Adrenal gland (tissue), 19 donors: ENCODE data around the gene MTX2. TPM values are rescaled to one million over a fixed set of nuclear protein-coding genes. Genes with fewer than 3 reads are reported as not detected.

Experiments
- DNase-seq, 7 donors: peaks; one replicate each; pipeline ENCODE4 v3.0.0-alpha.2; 2019 to 2020
- H3K27ac ChIP-seq, 5 donors: fragments of 200-600 bp; sonication (generic) in 4 of 5; 1 replicate in 3 of 5; 2 replicates in 2 of 5; pipeline versions ENCODE4 v1.5.1 to v1.8.0; 2016 to 2020; ENCODE audit warnings: mild to moderate bottlenecking in 1 of 5
- H3K27me3 ChIP-seq: fragments of 200-600 bp; 2 replicates; pipeline ENCODE4 v1.8.0; 2021
- H3K36me3 ChIP-seq, 2 donors: fragments of 200-600 bp; replicated peaks in 1 of 2; 1 replicate in 1 of 2; 2 replicates in 1 of 2; pipeline versions ENCODE4 v1.5.1 to v1.8.0; 2018 to 2022
- H3K4me1 ChIP-seq, 2 donors: fragments of 200-600 bp; replicated peaks in 1 of 2; 1 replicate in 1 of 2; 2 replicates in 1 of 2; pipeline versions ENCODE4 v1.5.1 to v1.8.0; 2018 to 2021
- H3K4me3 ChIP-seq, 4 donors: fragments of 200-600 bp; sonication (generic) in 3 of 4; one replicate each; pipeline ENCODE4 v1.5.1; 2016 to 2018
- H3K9me3 ChIP-seq, 3 donors: fragments of 200-600 bp; sonication (generic) in 1 of 3; replicated peaks in 1 of 3; 1 replicate in 2 of 3; 2 replicates in 1 of 3; pipeline versions ENCODE4 v1.5.1 to v1.8.0; 2016 to 2021
- POLR2A ChIP-seq, 2 donors: fragments of 450-650 bp; IDR thresholded peaks; one replicate each; pipeline ENCODE4 v1.6.1; 2017; ENCODE audit warnings: antibody characterized with exemption in 2 of 2, mild to moderate bottlenecking in 2 of 2, moderate library complexity in 1 of 2
- WGBS, 4 donors: extraction: QIAGEN DNeasy Blood & Tissue Kit in 2 of 4; methylation state at CpG; one replicate each; pipeline versions ENCODE4 v1.1.5 to v1.1.7; 2013 to 2017; 5-methylcytosine and 5-hydroxymethylcytosine counted together
- intact Hi-C, 2 donors: fragments of 100-400 bp; cut with DNase I; formaldehyde crosslinking; loops; one replicate each; pipeline versions ENCODE4 v1.14.1 to v1.15.0; 2022 to 2023
- long read RNA-seq, 10 donors: library from polyadenylated mRNA in 3 of 10; unstranded in 2 of 10; stranded (forward) in 1 of 10; transcript quantifications; one replicate each; pipeline ENCODE4 v2.0.0 and lab custom pipeline, GENCODE V29; 2021 to 2026
- polyA plus RNA-seq, 3 donors: library from polyadenylated mRNA; stranded (reverse); fragments of 200-250 nt in 2 of 3; fragments of 350-450 nt in 1 of 3; fragmentation: Illumina TruSeq in 1 of 3; extraction: RNeasy Lipid Tissue Mini Kit (QIAGEN cat#74804) in 1 of 3; gene quantifications; one replicate each; pipeline ENCODE4 v1.2.3, GENCODE V29; 2013 to 2014
- total RNA-seq, 9 donors: library from RNA; depleted of rRNA in 4 of 9; stranded (reverse); fragments of >200 nt in 4 of 9; fragments of 120-200 nt in 1 of 9; fragmentation: NEBNext Ultra II Directional in 1 of 9; extraction: Animal tissue kit (Norgen Biotek cat#: 25700) in 1 of 9; gene quantifications; one replicate each; pipeline versions ENCODE4 v1.1.0 to v1.2.4, GENCODE V29; 2013 to 2023
- TF ChIP-seq, protein P1 (sequence below), 6 experiments: fragments of 450-650 bp in 4 of 6; fragments of 200-600 bp in 2 of 6; sonication (generic) in 1 of 6; IDR thresholded peaks; 1 replicate in 5 of 6; 2 replicates in 1 of 6; pipeline versions ENCODE4 v1.5.1 to v1.8.0; 2016 to 2021; ENCODE audit warnings: antibody characterized with exemption in 6 of 6, mild to moderate bottlenecking in 2 of 6, moderate library complexity in 1 of 6
- donor health status: healthy with polysubstance abuse.
- donor health status: Bipolar disorder and iron deficiency.
- donor health status: DM: yes; HTN: yes; CAD: no.
- donor health status: DM: no; HTN: no; CAD: no.
- donor health status: DM: no; HTN: no; CAD: no.
- donor health status: DM: yes; HTN: yes; CAD: no.

The MTX2 gene
- 10 to 100 TPM; 21.2 to 72.0 (median 34.3) TPM for total RNA-seq
- 10 to 100 TPM; 41.6 to 79.4 (median 52.3) TPM for polyA plus RNA-seq
- long read RNA-seq, donor 1, transcript MTX2-201 (10 exons, 1,364 nt) = major isoform, 33 of 39 reads
- long read RNA-seq, donor 1, partial matches to known transcripts = 0 of 39 reads
- long read RNA-seq, donor 1, other reads (novel, unspliced or antisense) = 6 of 39 reads
- long read RNA-seq, donor 2, transcript MTX2-201 (10 exons, 1,364 nt) = major isoform, 18 of 19 reads
- long read RNA-seq, donor 2, partial matches to known transcripts = 0 of 19 reads
- long read RNA-seq, donor 2, other reads (novel, unspliced or antisense) = 0 of 19 reads
- long read RNA-seq, donor 3, transcript MTX2-201 (10 exons, 1,364 nt) = major isoform, 20 of 21 reads
- long read RNA-seq, donor 3, partial matches to known transcripts = 0 of 21 reads
- long read RNA-seq, donor 3, other reads (novel, unspliced or antisense) = 0 of 21 reads
- long read RNA-seq, donor 4, transcript MTX2-201 (10 exons, 1,364 nt) = major isoform, 39 of 51 reads
- long read RNA-seq, donor 4, partial matches to known transcripts = 2 of 51 reads
- long read RNA-seq, donor 4, other reads (novel, unspliced or antisense) = 6 of 51 reads
- long read RNA-seq, donor 5, transcript MTX2-201 (10 exons, 1,364 nt) = major isoform, 56 of 73 reads
- long read RNA-seq, donor 5, transcript MTX2-202 (11 exons, 1,592 nt) = minor isoform, 11 of 73 reads
- long read RNA-seq, donor 5, partial matches to known transcripts = 3 of 73 reads
- long read RNA-seq, donor 5, other reads (novel, unspliced or antisense) = 3 of 73 reads
- long read RNA-seq, donor 6, transcript MTX2-201 (10 exons, 1,364 nt) = major isoform, 42 of 49 reads
- long read RNA-seq, donor 6, partial matches to known transcripts = 2 of 49 reads
- long read RNA-seq, donor 6, other reads (novel, unspliced or antisense) = 1 of 49 reads
- long read RNA-seq, donor 7, transcript MTX2-201 (10 exons, 1,364 nt) = major isoform, 12 of 13 reads
- long read RNA-seq, donor 7, partial matches to known transcripts = 0 of 13 reads
- long read RNA-seq, donor 7, other reads (novel, unspliced or antisense) = 0 of 13 reads
- long read RNA-seq, donor 8, transcript MTX2-202 (11 exons, 1,592 nt) = minor isoform, 5 of 48 reads
- long read RNA-seq, donor 8, transcript MTX2-201 (10 exons, 1,364 nt) = major isoform, 38 of 48 reads
- long read RNA-seq, donor 8, partial matches to known transcripts = 5 of 48 reads
- long read RNA-seq, donor 8, other reads (novel, unspliced or antisense) = 0 of 48 reads
- long read RNA-seq, donor 9, transcript MTX2-201 (10 exons, 1,364 nt) = major isoform, 27 of 38 reads
- long read RNA-seq, donor 9, partial matches to known transcripts = 10 of 38 reads
- long read RNA-seq, donor 9, other reads (novel, unspliced or antisense) = 0 of 38 reads
- long read RNA-seq, donor 10, transcript MTX2-201 (10 exons, 1,364 nt) = major isoform, 6 of 7 reads
- long read RNA-seq, donor 10, partial matches to known transcripts = 0 of 7 reads
- long read RNA-seq, donor 10, other reads (novel, unspliced or antisense) = 0 of 7 reads

DNA sequence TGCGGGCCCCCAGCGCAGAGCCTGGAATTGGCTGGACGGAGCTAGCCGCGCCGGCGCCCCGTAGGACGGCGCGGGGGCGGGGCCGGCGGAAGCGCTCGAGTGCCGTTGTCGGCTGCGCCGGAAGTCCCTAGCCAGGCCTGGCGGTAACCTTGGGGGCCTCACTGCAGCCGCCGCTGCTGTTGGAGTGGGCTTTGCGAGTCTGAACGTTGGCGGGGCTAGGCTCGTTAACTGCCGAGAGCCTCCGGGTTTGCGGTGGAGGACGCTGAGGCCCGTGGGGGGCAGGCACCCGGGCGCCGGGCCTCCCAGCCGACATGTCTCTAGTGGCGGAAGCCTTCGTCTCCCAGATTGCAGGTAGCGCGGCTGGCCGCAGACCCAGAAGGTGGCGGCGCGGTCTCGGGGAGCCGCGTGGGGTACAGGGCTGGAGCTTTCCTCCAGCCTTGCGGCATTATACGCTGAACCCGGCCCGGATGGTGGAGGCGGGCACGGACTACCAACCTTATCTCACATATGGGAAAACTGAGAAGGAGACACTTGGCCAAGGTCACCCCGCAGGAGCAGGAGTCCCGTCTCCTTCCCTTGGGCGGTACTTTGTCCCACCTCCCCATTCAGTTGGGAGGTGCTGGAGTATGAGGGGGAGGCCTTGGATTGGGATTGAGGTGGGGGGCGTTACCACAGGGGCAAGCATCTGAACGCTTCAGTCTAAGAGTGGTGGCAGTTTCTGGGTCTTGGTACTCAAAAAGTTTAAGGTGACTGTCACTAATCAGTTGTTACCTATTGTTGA is at the start of gene MTX2:
MTX2 (plus strand) TSS at position 124 of the 781 bp plus-strand sequence; CDS start at position 312, 188 bp downstream.
- TF ChIP-seq POLR2A (IDR thresholded peaks at IDR 0.05) = peak; percentile 26 to 51
- TF ChIP-seq, protein P1, sequence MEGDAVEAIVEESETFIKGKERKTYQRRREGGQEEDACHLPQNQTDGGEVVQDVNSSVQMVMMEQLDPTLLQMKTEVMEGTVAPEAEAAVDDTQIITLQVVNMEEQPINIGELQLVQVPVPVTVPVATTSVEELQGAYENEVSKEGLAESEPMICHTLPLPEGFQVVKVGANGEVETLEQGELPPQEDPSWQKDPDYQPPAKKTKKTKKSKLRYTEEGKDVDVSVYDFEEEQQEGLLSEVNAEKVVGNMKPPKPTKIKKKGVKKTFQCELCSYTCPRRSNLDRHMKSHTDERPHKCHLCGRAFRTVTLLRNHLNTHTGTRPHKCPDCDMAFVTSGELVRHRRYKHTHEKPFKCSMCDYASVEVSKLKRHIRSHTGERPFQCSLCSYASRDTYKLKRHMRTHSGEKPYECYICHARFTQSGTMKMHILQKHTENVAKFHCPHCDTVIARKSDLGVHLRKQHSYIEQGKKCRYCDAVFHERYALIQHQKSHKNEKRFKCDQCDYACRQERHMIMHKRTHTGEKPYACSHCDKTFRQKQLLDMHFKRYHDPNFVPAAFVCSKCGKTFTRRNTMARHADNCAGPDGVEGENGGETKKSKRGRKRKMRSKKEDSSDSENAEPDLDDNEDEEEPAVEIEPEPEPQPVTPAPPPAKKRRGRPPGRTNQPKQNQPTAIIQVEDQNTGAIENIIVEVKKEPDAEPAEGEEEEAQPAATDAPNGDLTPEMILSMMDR (IDR thresholded peaks at IDR 0.05) = peak in 4 of 6 experiments; percentile 10 to 44 (median 28)
- H3K9me3 ChIP-seq = no peaks in the 10 kb centered on the region
- H3K36me3 ChIP-seq = no peaks in the 10 kb centered on the region
- peak within 1 kb of the TSS; percentile 54 to 94 (median 89) for H3K27ac ChIP-seq
- H3K4me3 ChIP-seq = peak within 1 kb of the TSS; percentile 72 to 95 (median 92)
- no peaks in the 10 kb centered on the region for H3K27me3 ChIP-seq
- peak; percentile 72 to 81 (median 77) for DNase-seq
- peaks cover 4 to 28% of the 10 kb centered on the region in 2 donors for H3K4me1 ChIP-seq
- WGBS, 4 donors = 0% methylated on average over 24 to 58 of the region's 58 CpGs
- intact Hi-C loops = no loop called here

DNA sequence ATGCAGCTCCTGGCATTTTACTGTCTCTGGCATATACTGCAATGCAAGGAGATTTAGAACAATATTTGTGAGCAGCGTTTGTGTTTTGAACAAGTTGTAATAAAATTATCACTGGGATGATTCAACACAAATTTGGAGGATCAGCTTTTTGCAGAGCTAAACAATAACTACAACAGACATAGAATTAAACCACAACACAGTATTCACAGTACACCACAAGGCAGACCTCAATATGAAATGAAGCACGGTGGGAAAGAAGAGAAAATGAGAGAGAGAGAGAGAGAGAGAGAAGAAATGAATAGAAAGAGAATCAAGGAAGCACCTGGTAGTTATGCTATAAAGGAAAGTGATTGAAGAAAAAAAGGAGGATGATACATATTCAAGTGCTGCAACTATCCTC is 41.4 kb upstream of the MTX2 start:
- intact Hi-C loops = no loop called here
- WGBS, 4 donors = 65 to 82% (median 77%) methylated on average over 2 of the region's 2 CpGs
- Histone ChIP-seq H3K27ac (no peak overlapping the region), H3K9me3 (no peaks in the 10 kb centered on the region), H3K27me3 (no peaks in the 10 kb centered on the region), H3K4me3 (no peak overlapping the region), H3K36me3 (no peaks in the 10 kb centered on the region), H3K4me1 (no peaks in the 10 kb centered on the region)
- DNase-seq = no peak
- TF ChIP-seq, protein P1 (IDR thresholded peaks at IDR 0.05) = no peak
- no peak for TF ChIP-seq POLR2A (IDR thresholded peaks at IDR 0.05)

GRCh38 chr2:176234156-176234555 is 35.1 kb upstream of the MTX2 start:
- no peaks in the 10 kb centered on the region for H3K27me3 ChIP-seq
- 58 to 64% (median 60%) methylated on average over 2 of the region's 2 CpGs for WGBS, 4 donors
- no peak for TF ChIP-seq POLR2A (IDR thresholded peaks at IDR 0.05)
- TF ChIP-seq, protein P1 (IDR thresholded peaks at IDR 0.05) = no peak

More at GRCh38 chr2:176234156-176234555, 35.1 kb upstream of the MTX2 start:
- H3K4me3 ChIP-seq = no peak overlapping the region
- H3K36me3 ChIP-seq = no peaks in the 10 kb centered on the region
- no peak overlapping the region for H3K27ac ChIP-seq
- intact Hi-C loops = no loop called here
- no peaks in the 10 kb centered on the region for H3K4me1 ChIP-seq
- no peak for DNase-seq
- H3K9me3 ChIP-seq = no peaks in the 10 kb centered on the region
